ENCODE measurements around the gene ALCAM. TPM values are rescaled to one million over a fixed set of nuclear protein-coding genes. Genes with fewer than 3 reads are reported as not detected.

The ALCAM gene
- total RNA-seq, 4 donors from 2014 or later = 8.0 to 98.4 (median 11.4) TPM

DNA sequence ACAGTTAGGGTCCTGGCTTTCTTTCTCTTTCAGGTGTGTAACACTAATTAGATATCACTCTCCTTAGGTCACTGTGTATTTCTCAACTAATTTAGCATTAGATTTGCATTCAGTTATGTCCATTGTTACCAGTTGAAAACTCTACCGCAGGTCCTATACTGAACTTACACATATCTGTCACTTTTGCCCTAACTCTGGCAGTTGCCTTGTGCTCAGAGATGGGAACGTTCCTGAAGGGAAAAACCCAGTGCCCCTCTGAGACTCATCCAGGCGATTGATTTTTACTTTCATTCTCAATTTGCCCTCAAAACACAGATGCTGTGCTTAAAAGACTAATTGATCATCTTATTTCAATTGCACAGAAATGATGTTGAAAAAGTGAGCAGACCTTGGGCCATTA is 249.1 kb downstream of the ALCAM start:
- TF ChIP-seq, protein P1, sequence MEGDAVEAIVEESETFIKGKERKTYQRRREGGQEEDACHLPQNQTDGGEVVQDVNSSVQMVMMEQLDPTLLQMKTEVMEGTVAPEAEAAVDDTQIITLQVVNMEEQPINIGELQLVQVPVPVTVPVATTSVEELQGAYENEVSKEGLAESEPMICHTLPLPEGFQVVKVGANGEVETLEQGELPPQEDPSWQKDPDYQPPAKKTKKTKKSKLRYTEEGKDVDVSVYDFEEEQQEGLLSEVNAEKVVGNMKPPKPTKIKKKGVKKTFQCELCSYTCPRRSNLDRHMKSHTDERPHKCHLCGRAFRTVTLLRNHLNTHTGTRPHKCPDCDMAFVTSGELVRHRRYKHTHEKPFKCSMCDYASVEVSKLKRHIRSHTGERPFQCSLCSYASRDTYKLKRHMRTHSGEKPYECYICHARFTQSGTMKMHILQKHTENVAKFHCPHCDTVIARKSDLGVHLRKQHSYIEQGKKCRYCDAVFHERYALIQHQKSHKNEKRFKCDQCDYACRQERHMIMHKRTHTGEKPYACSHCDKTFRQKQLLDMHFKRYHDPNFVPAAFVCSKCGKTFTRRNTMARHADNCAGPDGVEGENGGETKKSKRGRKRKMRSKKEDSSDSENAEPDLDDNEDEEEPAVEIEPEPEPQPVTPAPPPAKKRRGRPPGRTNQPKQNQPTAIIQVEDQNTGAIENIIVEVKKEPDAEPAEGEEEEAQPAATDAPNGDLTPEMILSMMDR (IDR thresholded peaks at IDR 0.05) = no peak
- no peak for ATAC-seq (ENCODE audit: low FRiP score)
- no peak for DNase-seq (ENCODE audit: low spot score)

DNA sequence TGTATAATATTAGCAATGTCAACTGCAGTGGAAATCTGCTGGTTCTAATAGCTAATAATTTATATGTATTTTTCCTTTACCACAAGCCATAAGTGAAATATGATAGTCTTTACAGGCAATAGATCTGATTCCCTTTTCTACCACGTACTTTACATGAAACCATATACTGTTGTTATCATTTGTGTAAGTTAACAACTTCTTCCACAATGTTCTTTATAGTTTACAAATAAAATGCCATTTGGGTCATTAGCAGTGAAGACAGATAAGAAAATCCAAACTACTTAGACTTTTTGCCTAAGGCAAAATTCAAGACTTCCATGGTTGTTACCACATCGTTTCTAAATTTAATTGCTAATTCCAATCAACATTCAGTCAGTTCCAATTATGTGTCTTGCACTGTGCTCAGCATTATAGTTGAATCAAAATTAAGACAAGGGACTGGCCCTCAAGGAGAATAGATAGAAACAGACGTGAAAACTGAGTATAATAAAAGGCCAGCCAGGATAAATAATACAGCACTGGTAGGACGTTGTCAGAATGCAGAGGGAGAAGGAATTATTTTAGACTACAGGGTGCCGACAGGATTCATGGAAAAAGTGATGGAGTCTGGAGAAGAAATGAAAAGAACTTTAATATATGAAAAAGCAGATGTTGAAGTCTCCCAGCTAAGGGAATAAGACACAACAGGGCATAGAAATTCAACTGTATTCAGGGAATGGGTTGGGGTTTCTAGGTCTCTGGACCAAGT is 249.8 kb downstream of the ALCAM start:
- ATAC-seq (ENCODE audit: low FRiP score) (no peak), DNase-seq (ENCODE audit: low spot score) (no peak)
- TF ChIP-seq, protein P1 (IDR thresholded peaks at IDR 0.05) = no peak

DNA sequence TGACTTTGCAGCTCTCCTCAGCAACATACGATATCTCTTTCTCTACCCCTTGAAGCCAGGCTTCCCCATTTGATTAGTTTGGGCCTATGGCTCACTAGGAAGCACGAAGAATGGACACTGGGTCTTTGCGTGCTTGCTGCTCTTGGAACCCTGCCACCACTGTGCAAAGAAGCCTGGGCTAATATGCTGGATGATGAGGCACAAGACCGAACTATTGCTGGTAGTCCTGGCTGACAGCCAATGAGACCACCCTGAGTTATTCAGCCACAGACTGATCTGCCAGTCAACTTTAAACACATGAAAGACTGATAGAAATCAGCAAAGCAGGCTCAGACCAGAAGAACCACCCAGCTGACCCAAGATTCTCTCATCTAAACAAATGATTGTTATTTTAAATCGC is 251.8 kb downstream of the ALCAM start:
- ATAC-seq (ENCODE audit: low FRiP score) (no peak), DNase-seq (ENCODE audit: low spot score) (no peak)
- TF ChIP-seq, protein P1 (IDR thresholded peaks at IDR 0.05) = no peak

DNA sequence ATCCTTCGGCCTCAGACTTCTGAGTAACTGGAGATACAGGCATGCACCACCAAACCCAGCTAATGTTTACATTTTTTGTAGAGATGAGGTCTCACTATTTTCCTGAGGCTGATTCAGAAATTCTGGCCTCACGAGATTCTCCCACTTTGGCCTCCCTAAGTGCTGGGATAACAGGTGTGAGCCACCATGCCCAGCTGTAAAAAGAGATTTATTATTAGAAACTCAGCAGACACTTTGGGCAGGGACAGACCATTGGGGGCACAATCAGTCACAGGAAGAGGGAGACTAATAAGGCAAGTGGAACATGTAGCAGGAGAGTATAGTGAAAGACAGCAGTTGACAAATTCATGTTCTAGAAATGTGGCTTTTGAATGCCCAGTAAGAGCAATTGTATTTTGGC is 252.9 kb downstream of the ALCAM start:
- DNase-seq (ENCODE audit: low spot score) (no peak), ATAC-seq (ENCODE audit: low FRiP score) (no peak)
- TF ChIP-seq, protein P1 (IDR thresholded peaks at IDR 0.05) = no peak

DNA sequence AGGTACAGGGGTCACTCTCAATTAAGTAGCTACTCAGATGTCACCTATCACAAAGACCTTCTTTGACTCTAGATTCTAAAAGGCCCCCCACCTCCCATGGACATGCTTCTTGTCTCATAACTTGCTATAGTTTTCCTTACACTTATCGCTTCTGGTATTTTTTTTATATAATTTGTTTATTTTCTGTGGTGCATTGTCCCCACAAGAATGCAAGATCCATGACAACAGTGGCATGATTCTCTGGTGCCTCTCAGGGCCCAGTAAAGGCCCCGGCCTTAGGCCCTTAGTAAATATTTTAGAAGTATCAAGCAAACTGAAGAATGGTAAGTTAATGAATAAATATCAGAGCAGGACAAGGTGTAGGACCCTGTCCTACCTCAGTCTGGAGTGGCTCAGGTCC is 253.5 kb downstream of the ALCAM start:
- ATAC-seq (ENCODE audit: low FRiP score) (no peak), DNase-seq (ENCODE audit: low spot score) (no peak)
- TF ChIP-seq, protein P1 (IDR thresholded peaks at IDR 0.05) = no peak

DNA sequence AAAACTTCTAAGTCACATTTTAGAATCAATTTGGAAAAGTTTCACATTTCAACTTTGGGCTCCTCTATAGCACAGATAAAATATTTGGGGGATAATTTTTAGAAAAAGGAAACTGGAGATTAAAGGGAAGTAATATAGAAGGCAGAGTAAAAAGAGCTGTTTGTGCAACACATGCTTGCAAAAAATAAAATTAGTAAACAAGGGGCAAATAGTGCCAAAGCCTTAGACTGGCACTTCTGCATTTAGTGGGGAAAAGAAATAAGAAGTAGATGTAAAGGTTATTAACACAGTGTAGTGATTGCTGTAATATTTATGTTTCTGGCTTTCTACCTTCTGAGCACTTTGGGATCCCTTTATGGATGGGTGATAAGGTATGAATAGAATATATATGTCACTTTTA is 255.5 kb downstream of the ALCAM start:
- TF ChIP-seq, protein P1 (IDR thresholded peaks at IDR 0.05) = no peak
- ATAC-seq (ENCODE audit: low FRiP score) = no peak
- no peak for DNase-seq (ENCODE audit: low spot score)
